Activated T-helper 2 cell treated with anti-CD3 and anti-CD28 coated beads, Interferon-gamma antibody, Interleukin-2, Interleukin-4, amounts not matched to agents 10 μg/mL and 5 μg/mL and 100 μg/mL, durations not matched to agents 14 hours and 24 hours and 36 hours (primary cell): ENCODE results near the gene CTCF. TPM values are rescaled to one million over a fixed set of nuclear protein-coding genes. Genes with fewer than 3 reads are reported as not detected.

Experiments used
- DNase-seq: peaks from one replicate; pipeline ENCODE4 v3.0.0; 2021; ENCODE audit warnings: low spot score
- H3K27ac Mint-ChIP-seq: one replicate; pipeline ENCODE4 v1.8.0; 2021; ENCODE audit warnings: mixed read lengths
- H3K27me3 Mint-ChIP-seq: one replicate; pipeline ENCODE4 v1.8.0; 2021; ENCODE audit warnings: low read depth, mixed read lengths
- H3K36me3 Mint-ChIP-seq: one replicate; pipeline ENCODE4 v1.8.0; 2021; ENCODE audit warnings: low read depth, mixed read lengths
- H3K4me1 Mint-ChIP-seq: one replicate; pipeline ENCODE4 v1.8.0; 2021; ENCODE audit warnings: low read depth, mixed read lengths
- H3K4me3 Mint-ChIP-seq: one replicate; pipeline ENCODE4 v1.8.0; 2021; ENCODE audit warnings: low read depth, mild to moderate bottlenecking, moderate library complexity, mixed read lengths
- H3K9me3 Mint-ChIP-seq: one replicate; pipeline ENCODE4 v1.8.0; 2021; ENCODE audit warnings: mixed read lengths
- intact Hi-C: fragments of 100-400 bp; cut with micrococcal nuclease; formaldehyde crosslinking; loops from one replicate; pipeline ENCODE4 v1.15.1; 2023
- total RNA-seq: library from RNA; stranded (reverse); gene quantifications from 2 replicates; pipeline ENCODE4 v1.2.3, GENCODE V29; 2022

The CTCF gene
- total RNA-seq, 1 donor from 2014 or later = 59.7 TPM

GRCh38 chr16:67561824-67562525 is 351 bp upstream of the CTCF start:
- Mint-ChIP-seq H3K9me3 (no peaks in the 10 kb centered on the region), H3K36me3 (peaks cover under 1% of the 10 kb centered on the region), H3K27ac (peak overlapping the region; percentile 90), H3K4me3 (peak overlapping the region; percentile 83), H3K27me3 (no peaks in the 10 kb centered on the region), H3K4me1 (peaks cover 32% of the 10 kb centered on the region)
- intact Hi-C loops = loop anchor here (1.0 to 5.0 kb wide), 7 partner anchors 15 to 510 kb away; partner anchors contain the start of genes ACD, CARMIL2, CENPT and NUTF2
- DNase-seq = peak; percentile 99

- H3K9me3 Mint-ChIP-seq = no peaks in the 10 kb centered on the region
- intact Hi-C loops = loop anchor here (1.0 to 5.0 kb wide), 7 partner anchors 16 to 511 kb away; partner anchors contain the start of genes ACD, CARMIL2, CENPT and NUTF2
- peaks cover 2% of the 10 kb centered on the region for H3K36me3 Mint-ChIP-seq
- H3K4me1 Mint-ChIP-seq = peaks cover 32% of the 10 kb centered on the region
- no peaks in the 10 kb centered on the region for H3K27me3 Mint-ChIP-seq
- peak overlapping the region; percentile 88 for H3K27ac Mint-ChIP-seq
- peak overlapping the region; percentile 86 for H3K4me3 Mint-ChIP-seq
- peak; percentile 55 for DNase-seq
These were observed 787 bp downstream of the CTCF start for GRCh38 chr16:67562918-67563707.

- H3K4me3 Mint-ChIP-seq = peak overlapping the region; percentile 86
- H3K27ac Mint-ChIP-seq = peak overlapping the region; percentile 88
- no peaks in the 10 kb centered on the region for H3K27me3 Mint-ChIP-seq
- H3K9me3 Mint-ChIP-seq = no peaks in the 10 kb centered on the region
- peaks cover 32% of the 10 kb centered on the region for H3K4me1 Mint-ChIP-seq
- no peak for DNase-seq
- peaks cover 2% of the 10 kb centered on the region for H3K36me3 Mint-ChIP-seq
- intact Hi-C loops = loop anchor here (2.0 to 5.0 kb wide), 3 partner anchors 81 to 512 kb away; partner anchors contain the start of genes CARMIL2, CENPT and NUTF2
These were observed 1.6 kb downstream of the CTCF start for GRCh38 chr16:67563708-67564468.

- Mint-ChIP-seq H3K4me1 (peaks cover 26% of the 10 kb centered on the region), H3K27me3 (no peaks in the 10 kb centered on the region), H3K4me3 (peak overlapping the region; percentile 17), H3K27ac (no peak overlapping the region), H3K9me3 (no peaks in the 10 kb centered on the region), H3K36me3 (peaks cover 3% of the 10 kb centered on the region)
- no peak for DNase-seq
- intact Hi-C loops = no loop called here
These were observed 3.3 kb downstream of the CTCF start for GRCh38 chr16:67565470-67566100.

- Mint-ChIP-seq H3K27me3 (no peaks in the 10 kb centered on the region), H3K4me1 (peaks cover 8% of the 10 kb centered on the region), H3K9me3 (no peaks in the 10 kb centered on the region), H3K4me3 (no peak overlapping the region), H3K36me3 (peaks cover 42% of the 10 kb centered on the region), H3K27ac (no peak overlapping the region)
- intact Hi-C loops = no loop called here
- DNase-seq = no peak
These were observed 9.1 kb downstream of the CTCF start for GRCh38 chr16:67571464-67571863.

GRCh38 chr16:67571981-67572431 is 9.7 kb downstream of the CTCF start:
- no peaks in the 10 kb centered on the region for H3K27me3 Mint-ChIP-seq
- no peaks in the 10 kb centered on the region for H3K9me3 Mint-ChIP-seq
- no peak for DNase-seq
- peaks cover 7% of the 10 kb centered on the region for H3K4me1 Mint-ChIP-seq
- intact Hi-C loops = no loop called here
- H3K4me3 Mint-ChIP-seq = no peak overlapping the region
- H3K36me3 Mint-ChIP-seq = peaks cover 46% of the 10 kb centered on the region
- H3K27ac Mint-ChIP-seq = no peak overlapping the region

GRCh38 chr16:67579686-67580085 is 17.4 kb downstream of the CTCF start:
- intact Hi-C loops = no loop called here
- Mint-ChIP-seq H3K4me3 (no peak overlapping the region), H3K9me3 (no peaks in the 10 kb centered on the region), H3K27me3 (no peaks in the 10 kb centered on the region), H3K27ac (no peak overlapping the region), H3K36me3 (peaks cover 35% of the 10 kb centered on the region), H3K4me1 (peaks cover 8% of the 10 kb centered on the region)
- DNase-seq = no peak

GRCh38 chr16:67580202-67580601 is 17.9 kb downstream of the CTCF start:
- Mint-ChIP-seq H3K9me3 (no peaks in the 10 kb centered on the region), H3K27ac (no peak overlapping the region), H3K4me3 (no peak overlapping the region), H3K36me3 (peaks cover 32% of the 10 kb centered on the region), H3K27me3 (no peaks in the 10 kb centered on the region), H3K4me1 (peaks cover 9% of the 10 kb centered on the region)
- DNase-seq = no peak
- intact Hi-C loops = no loop called here

GRCh38 chr16:67593288-67593687 is 31.0 kb downstream of the CTCF start:
- Mint-ChIP-seq H3K4me3 (no peak overlapping the region), H3K27ac (no peak overlapping the region), H3K36me3 (peaks cover 23% of the 10 kb centered on the region), H3K27me3 (no peaks in the 10 kb centered on the region), H3K9me3 (no peaks in the 10 kb centered on the region), H3K4me1 (peaks cover 30% of the 10 kb centered on the region)
- DNase-seq = no peak
- intact Hi-C loops = no loop called here

- Mint-ChIP-seq H3K27ac (no peak overlapping the region), H3K36me3 (peaks cover 23% of the 10 kb centered on the region), H3K4me3 (no peak overlapping the region), H3K4me1 (peaks cover 30% of the 10 kb centered on the region), H3K27me3 (no peaks in the 10 kb centered on the region), H3K9me3 (no peaks in the 10 kb centered on the region)
- intact Hi-C loops = no loop called here
- DNase-seq = no peak
These were observed 31.4 kb downstream of the CTCF start for GRCh38 chr16:67593701-67594100.

- no peaks in the 10 kb centered on the region for H3K27me3 Mint-ChIP-seq
- DNase-seq = no peak
- H3K36me3 Mint-ChIP-seq = peaks cover 24% of the 10 kb centered on the region
- no peak overlapping the region for H3K27ac Mint-ChIP-seq
- peaks cover 30% of the 10 kb centered on the region for H3K4me1 Mint-ChIP-seq
- no peaks in the 10 kb centered on the region for H3K9me3 Mint-ChIP-seq
- H3K4me3 Mint-ChIP-seq = no peak overlapping the region
- intact Hi-C loops = no loop called here
These were observed 32.1 kb downstream of the CTCF start for GRCh38 chr16:67594256-67594915.

GRCh38 chr16:67594956-67595355 is 32.6 kb downstream of the CTCF start:
- Mint-ChIP-seq H3K9me3 (no peaks in the 10 kb centered on the region), H3K27ac (peak overlapping the region; percentile 59), H3K4me3 (no peak overlapping the region), H3K4me1 (peaks cover 33% of the 10 kb centered on the region), H3K36me3 (peaks cover 19% of the 10 kb centered on the region), H3K27me3 (no peaks in the 10 kb centered on the region)
- intact Hi-C loops = no loop called here
- DNase-seq = no peak
